Activated T-cell treated with anti-CD3 and anti-CD28 coated beads for 48 hours (primary cell): Measurements from ENCODE around the gene CABCOCO1.
"Not testable (repeated sequence)": the region's sequence is repeated elsewhere in the genome, so short reads cannot be mapped to it uniquely, and the experiment has no call there.

ENCODE experiments used
- DNase-seq: peaks from one replicate; pipeline ENCODE4 v3.0.0-alpha.2; 2020; ENCODE audit warnings: low read depth

Gene CABCOCO1

DNA sequence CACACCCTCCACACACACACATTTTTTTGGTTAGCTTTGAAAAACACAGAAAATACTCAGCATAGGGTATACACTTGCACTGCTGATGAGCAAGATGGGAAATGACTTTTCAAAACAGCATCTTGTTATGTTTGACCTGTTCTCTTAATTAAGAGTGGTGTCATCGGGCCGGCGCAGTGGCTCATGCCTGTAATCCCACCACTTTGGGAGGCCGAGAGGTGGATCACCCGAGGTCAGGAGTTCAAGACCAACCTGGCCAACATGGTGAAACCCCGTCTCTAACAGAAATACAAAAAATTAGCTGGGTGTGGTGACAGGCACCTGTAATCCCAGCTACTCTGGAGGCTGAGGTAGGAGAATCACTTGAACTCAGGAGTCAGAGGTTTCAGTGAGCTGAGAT lies 56.7 kb downstream of the CABCOCO1 start:
- not testable (repeated sequence) for DNase-seq

DNA sequence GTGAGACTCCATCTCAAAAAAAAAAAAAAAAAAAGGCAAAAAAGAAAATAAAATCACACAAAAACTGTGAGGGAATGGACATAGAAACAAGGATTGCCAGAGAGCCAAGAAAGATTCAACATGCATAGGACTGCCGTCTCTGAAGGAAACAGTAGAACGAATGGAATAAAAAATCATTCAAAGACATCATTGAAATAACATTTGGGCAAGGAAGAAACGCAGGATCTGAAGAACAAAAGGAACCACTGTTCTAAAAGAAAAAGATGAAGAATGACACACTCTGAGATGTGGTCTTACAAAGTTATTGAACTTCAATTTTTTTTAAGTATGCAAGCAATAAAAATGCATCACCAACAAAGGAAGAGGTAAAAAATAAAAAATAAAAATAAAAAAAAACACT lies 57.2 kb downstream of the CABCOCO1 start:
- no peak for DNase-seq

DNA sequence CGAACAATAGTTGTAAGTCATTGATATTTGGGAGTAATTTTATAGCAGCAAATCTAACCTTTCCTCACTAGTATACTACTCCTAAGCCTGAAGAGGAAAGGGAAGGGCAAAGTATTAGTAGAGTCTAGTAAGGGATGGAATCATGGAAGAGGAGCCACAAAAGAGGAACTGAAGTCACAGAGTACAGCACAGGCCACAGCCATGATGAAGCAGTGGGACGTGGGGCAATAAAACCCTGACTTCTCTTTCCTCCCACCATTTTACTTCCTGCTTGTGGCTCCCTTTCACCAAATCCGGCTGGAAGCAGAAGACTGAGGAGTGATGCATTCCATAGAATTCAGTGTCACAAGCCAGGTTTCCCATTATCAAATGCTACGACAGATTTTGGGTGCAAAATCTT lies 58.7 kb downstream of the CABCOCO1 start:
- DNase-seq = no peak

DNA sequence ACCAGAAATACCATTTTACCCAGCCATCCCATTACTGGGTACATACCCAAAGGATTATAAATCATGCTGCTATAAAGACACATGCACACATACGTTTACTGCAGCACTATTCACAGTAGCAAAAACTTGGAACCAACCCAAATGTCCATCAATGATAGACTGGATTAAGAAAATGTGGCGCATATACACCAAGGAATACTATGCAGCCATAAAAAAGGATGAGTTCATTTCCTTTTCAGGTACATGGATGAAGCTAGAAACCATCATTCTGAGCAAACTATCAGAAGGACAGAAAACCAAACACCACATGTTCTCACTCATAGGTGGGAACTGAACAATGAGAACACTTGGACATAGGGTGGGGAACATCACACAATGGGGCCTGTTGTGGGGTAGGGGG lies 62.5 kb downstream of the CABCOCO1 start:
- not testable (repeated sequence) for DNase-seq

DNA sequence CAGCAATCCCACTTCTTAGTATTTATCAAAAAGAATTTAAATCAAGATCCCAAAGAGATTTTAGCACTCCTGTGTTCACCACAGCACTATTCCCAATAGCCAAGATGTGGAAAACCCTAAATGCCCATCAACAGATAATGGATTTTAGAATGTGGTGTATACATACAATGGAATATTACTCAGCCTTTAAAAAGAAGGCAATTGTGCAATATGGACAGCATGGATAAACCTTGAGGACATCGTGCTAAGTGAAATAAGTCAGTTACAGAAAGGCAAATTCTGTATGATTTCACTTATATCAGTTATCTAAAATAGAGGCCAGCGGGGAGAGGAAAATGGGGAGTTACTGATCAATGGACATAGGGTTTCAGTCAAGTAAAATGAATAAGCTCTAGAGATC lies 66.9 kb downstream of the CABCOCO1 start:
- DNase-seq = no peak

DNA sequence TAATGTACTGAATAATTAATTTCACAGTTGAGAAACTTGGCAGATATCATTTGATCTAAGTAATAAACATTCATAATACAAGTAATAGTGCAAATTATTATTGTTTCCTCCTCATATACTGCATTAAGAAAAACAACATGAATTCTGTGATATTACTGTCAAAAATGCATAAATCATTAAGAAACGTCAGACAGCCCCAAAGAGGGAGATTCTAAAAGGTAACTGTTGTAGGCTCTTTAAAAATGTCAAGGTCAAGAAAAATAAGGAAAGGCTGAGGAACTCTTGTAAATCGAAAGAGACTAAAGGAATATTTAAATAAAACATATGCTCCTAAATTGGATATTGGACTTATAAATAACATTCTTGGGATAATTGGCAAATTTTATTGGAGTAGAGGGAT lies 67.9 kb downstream of the CABCOCO1 start:
- no peak for DNase-seq

DNA sequence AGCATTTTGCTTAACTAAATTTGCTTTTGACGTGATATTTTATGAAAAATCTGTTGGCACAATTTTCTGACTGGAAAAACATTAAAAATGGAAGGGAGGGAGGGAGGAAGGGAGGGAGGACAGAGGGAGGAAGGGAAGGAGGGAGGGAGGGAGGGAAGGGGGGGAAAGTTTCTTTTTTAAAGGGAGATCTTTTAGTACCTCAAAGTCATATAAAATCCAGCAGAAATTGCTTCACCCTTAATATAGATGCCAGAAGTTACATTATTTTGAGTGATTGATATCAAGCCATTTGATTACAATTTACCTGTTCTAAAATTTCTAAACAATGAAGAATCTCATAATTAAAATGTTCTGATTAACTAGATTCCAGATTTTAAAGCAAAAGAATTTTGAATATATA lies 68.9 kb downstream of the CABCOCO1 start:
- no peak for DNase-seq

DNA sequence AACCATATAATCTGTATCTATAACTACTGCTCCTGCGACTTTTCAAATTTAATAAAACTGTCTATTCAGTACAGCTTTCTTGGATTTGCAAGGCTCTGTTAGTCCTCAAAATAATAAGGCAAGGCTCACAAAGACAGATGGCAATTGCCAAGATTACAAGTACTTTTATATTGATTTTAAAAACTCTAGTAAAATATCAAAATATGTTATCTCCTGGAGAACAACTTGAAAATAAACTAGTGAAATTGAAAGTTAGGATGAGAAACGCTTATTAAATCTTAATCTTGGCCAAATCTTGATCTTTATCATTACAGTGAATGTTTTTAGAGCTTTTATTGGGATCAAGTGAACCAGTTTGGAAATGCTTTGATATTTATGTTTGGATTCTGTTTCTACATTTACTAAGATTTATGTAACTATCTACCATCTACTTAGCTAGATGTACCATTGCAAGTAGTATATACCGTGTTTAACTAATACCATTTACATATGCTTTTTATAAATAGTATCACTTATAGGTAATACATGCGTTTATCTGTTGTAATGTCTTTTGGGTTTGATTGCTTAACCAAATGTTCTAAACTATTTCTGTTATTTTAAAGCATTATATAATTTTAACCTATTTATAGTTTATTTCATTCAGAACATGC lies 70.0 kb downstream of the CABCOCO1 start:
- no peak for DNase-seq

DNA sequence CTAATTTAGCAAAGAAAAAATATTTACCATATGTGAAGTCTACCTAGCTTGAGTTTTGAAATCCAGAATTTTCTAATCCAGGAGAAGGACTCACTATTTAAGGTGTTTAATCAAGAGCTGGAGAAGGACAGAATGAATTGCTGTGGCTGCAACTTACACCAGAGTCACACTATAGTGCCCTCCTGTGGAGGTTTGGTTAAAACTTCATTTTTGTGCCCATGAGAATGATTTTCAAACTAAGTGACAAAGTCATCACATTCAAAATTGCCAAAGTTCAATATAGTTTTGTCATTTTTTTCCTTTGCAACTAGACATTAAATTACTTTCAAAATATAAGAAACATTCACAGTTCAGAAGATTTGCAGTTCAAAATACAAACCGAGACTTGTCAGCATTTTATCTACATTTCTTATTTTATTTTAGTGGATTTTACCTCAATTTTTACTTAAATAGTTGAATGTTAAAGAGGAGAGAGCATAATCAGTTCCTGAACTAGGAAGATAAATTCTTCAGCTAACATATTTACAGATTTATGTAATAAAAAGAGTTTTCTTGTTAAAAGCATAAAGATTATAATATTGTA lies 70.7 kb downstream of the CABCOCO1 start:
- DNase-seq = no peak

DNA sequence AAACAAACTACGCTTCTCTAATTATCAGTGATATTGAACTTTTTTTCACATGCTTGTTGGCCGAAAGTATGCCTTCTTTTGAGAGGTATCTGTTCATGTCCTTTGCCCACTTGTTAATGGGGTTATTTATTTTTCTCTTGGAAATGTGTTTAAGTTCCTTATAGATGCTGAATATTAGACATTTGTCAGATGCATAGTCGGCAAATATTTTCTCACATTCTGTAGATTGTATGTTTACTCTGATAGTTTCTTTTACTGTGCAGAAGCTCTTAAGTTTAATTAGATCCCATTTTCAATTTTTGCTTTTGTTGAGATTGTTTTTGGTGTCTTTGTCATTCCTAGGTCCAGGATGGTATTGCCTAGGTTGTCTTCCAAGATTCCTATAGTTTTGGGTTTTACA lies 73.2 kb downstream of the CABCOCO1 start:
- no peak for DNase-seq

DNA sequence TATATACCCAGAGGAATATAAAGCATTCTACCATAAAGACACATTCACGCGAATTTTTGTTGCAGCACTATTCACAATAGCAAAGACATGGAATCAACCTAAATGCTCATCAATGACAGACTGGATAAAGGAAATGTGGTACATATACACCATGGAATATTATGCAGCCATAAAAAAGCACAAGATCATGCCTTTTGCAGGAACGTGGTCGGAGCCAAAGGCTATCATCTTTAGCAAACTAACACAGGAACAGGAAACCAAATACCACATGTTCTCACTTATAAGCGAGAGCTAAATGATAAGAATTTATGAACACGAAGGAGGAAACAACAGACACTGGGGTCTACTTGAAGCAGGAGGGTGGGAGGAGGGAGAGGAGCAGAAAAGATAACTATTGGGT lies 74.7 kb downstream of the CABCOCO1 start:
- not testable (repeated sequence) for DNase-seq

DNA sequence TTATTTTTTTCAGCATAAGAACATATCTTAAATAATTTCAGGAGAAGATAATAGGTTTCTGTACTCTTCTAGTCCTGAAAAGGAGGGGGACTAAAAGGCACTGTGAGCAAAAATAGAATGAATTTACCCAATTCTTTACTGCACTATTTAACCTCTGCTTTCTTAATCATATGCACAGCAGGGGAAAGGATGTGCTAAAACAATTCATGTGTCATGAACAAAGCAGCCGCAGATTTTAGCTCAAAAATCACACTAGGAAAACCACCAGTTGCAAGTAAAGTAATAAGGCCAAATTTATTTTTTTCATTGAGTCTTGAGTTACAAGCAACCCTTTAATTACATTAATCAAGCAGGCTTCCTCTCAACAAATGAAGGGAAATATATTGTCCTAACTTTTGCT lies 80.1 kb downstream of the CABCOCO1 start:
- no peak for DNase-seq

DNA sequence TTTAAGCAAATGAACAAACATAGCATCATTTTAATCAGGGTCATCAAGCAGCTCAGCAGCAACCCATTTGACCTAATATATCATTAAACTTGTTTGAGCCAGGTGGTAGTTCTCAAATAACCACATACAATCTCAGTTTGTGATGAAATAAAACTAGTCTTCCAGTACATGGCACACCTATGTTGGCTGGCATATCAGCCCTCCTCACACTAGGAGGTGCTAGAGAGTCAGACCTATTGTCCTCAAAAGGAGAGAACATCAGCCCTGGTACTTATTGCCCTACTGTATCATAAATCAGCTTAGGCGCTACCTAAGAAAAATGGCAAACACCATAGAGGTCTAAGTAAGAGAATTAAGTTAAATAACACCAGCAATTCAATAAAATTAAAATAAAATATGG lies 81.7 kb downstream of the CABCOCO1 start:
- DNase-seq = no peak

DNA sequence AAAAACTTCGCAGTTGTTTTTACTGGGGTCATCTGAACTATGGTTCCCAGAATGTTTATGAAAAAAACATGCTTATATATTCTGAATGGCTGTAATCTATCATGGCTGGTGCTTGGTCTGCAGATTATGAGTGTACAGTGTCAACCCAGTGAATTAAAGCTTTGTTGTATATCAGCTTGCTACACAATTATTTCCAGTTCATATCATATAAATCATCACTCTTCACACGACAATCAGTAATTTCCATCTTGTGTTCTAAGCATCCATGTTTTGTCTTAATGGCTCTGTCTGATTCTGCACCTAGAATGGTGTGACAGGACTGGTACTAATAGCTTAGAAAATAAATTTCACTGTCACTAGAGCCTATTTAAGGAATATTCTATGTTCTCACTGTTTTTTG lies 83.6 kb downstream of the CABCOCO1 start:
- no peak for DNase-seq

DNA sequence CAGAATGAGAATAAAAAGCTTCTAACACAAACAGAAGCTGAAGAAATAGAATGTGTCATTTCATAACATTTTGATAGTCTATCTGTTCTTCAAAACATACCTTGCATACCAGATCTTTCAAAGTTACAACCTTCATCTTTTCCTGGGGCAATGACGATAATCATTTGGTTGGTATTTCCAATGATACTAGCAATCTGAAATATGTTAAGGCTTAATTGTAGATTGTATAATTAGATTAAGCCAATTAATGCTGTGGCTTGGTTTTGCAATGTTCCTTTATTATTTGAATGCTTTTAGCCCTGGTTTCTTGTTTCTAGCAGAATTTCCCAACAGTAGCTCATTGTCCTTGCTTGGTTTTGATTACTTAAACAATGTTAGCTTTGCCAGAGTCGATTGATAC lies 84.6 kb downstream of the CABCOCO1 start:
- no peak for DNase-seq

DNA sequence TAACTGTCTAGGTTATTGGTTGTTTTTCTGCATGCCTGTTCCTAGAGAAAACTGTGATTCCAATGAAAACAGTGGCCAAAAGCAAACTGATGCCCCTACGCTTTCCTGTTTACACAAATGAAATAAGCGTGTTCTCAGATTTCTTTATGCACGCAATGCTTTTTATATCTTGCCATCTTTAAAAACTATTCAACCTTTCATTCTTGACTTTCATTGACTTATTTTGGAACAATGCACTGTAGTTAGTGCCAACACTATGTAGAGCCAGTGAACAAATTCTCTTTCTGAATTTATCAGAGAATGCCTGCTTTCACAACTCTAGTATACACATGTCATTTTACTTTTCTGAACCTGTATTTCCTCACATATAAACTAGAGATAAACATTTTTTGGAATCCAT lies 86.6 kb downstream of the CABCOCO1 start:
- no peak for DNase-seq

DNA sequence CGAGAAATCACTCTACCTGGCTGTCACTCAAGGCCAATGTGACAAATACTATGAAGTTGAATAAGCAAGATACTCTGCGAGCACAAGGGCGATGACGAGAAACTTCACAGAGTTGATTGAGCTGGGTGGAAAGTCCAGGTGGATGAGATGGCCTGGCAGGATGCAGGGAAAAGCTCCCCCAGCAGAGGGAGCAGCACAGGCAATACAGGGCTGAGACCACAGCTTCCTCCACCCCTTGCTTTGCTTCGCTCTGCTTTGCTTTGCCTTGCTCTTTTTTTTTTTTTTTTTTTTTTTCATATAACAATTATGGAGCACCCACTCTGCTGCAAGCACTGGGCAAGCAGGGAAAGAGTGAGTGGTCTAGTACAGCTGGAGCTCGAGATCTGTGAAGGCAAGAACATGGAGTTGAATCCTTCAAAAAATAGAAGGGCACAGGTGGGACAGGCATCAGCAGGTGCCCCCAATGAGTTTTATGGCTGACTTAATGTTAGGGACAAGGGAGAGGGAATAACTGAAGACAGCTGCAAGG lies 88.3 kb downstream of the CABCOCO1 start:
- DNase-seq = peak; percentile 60

DNA sequence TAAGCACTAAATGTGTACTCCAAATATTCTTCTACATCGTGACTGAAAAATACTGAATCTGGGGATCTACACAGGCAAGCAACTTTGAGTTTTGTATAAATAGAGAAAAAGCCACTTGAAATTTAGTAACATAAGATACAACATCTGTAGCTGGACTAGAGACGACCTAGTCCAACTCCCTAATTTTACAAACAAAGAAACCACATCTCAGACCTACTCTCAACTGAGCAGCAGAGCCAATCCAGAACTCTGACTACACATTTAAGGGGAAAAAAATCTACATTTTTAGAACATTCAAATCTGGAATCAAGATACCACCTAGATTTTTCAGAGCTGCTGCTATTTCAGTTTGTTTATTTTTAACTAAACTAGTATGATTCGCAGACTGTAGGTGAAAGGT lies 88.9 kb downstream of the CABCOCO1 start:
- no peak for DNase-seq

DNA sequence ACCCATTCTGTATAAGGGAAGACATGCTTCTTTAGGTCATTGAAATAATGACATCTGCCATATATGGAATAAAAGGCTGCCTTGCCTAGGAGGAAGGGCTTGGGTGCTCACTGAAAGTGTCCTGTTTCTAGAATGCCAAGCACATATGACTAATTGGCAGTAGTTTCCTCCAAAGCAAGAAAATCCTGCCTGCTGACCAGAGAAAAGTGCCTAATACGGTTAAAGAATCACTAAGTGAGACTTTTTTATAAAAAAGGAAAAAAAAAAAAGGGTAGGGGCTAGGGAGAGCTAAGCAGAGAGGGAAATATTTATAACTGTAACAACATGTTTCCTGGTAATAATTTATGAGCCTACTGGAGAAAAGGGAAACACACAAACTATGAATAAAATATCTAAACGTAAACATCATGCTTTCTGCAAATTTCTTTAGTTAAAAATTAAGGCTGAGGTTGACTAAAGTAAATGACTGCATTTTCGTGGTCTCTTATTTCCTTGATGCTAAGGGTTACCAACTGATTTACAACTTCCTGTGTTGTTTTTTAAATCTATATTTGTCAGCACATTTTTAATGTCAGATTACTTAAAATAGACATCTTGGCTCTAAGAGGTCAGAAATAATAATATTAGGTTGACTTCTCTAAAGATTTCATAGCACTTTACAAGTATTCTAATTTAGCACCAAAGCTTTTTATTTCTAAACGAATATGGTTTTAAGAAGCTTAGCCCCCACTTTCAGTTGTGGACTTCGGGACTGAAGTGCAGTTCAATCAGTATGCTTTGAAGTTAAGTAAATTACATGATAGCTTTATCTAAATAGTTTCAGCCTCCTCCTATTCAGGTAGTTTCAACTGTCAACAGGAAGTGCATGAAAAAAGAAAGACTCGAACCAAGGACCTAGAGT lies 89.6 kb downstream of the CABCOCO1 start:
- DNase-seq = no peak

DNA sequence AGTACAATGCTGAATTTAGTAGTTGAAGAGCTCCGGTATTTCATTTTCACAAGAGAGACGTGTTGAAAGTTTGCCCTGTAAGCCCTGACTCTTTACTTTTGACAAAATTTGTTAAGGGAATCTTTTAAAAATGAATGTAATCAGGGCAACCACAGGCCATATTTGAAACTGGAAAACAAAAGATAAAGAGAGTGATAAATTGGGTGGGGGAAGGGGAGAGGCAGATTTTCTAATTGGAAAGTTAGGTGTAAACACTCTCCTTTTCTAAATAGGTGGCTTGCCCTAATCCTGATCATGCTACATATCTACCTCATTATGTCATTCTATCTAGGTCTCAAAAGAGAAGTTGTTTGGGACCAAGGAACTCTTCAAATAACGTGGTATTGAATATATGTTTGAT lies 90.7 kb downstream of the CABCOCO1 start:
- DNase-seq = no peak

DNA sequence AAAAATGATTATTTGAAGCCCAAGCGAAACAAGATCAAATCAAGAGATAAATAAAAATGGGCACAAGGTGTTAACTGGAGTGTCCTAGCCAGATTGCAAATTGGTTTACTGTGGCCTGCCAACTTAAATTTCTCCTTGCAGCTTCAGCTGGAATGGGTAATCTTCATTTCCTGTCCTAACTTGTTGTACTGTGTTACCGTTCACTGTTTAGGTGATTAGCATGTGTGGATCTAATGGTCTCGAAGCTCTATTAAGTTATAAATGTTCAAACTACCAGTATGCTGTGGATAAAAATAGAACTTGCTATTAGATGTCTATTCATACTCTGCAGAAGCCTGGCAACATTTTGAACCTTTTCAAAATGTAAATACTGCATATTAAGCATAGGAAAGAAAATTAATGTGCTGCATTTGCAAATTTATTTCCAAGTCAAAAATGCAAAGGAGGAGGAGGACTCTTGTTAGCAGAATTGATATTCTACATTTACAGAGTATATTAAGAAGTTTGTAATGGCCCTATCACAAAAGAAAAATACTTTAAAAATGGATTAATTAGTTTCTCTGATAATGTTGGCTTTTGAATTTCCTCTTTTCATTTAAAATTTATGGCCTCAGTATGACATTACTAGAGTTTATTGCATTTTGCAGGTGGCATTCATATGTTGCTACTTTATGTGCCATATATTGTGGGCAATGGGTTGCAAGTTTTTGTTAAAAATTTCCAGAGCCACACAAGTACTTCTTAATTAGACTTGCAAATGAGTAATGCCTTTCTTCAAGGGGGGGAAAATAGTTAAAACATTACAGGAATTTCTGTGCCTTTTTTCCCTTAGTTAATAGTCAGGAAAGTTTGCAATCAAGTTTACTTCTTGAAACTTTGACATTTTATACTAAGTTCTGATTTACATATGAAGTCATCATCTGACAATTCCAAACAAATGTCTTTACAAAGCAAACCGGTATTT lies 92.1 kb downstream of the CABCOCO1 start:
- DNase-seq = no peak

DNA sequence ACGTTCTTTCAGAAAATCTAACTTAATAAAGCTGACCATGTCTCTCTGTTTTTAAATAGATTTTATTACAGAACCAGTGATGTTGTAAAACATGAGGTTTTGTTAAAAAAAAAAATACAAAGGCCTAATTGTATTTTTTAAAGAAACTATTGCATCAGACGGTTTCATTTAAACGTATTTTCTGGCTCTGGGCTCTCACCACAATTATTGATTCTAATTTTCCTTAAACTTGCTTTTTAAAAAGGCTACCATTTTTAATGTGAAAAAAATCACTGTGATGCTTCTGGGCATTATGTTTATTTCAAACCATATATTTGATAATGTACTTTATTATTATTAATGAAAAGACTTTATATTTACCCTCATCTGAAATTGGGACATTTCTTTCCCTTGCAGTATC lies 94.3 kb downstream of the CABCOCO1 start:
- DNase-seq = no peak
